Endothelial cell of umbilical vein (primary cell): Measurements from ENCODE around the gene PRELID3B. TPM values are rescaled to one million over a fixed set of nuclear protein-coding genes. Genes with fewer than 3 reads are reported as not detected.

Source experiments
- BruUV-seq: library from RNA; stranded (reverse); fragments of 400-500 nt; replicated peaks from 2 replicates; lab custom pipeline; 2021; lab: Mats Ljungman, UMichigan
- CTCF ChIA-PET: fragments of 300-600, 350-600 bp; sonication (Branson Sonifier 250); formaldehyde crosslinking; loops from one replicate; lab custom pipeline; 2021; ENCODE audit warnings: antibody characterized with exemption, inconsistent platforms; lab: Charles Lee
- POLR2A ChIA-PET: fragments of 300-600, 350-600 bp; sonication (Branson Sonifier 250); formaldehyde crosslinking; loops from one replicate; lab custom pipeline; 2021; ENCODE audit warnings: antibody characterized with exemption, inconsistent platforms; lab: Charles Lee
- DNase-seq: peaks from one replicate; pipeline ENCODE4 v3.0.0-alpha.2; 2011; ENCODE audit warnings: low read depth, low spot score
- FAIRE-seq: peaks from 2 replicates; lab custom pipeline; 2011; peaks lifted over from hg19 to GRCh38; lab: Jason Lieb, UNC
- H2AFZ ChIP-seq: 2 replicates; pipeline ENCODE4 v1.6.0; 2012; ENCODE audit warnings: low read depth, low read length, control low read depth, inconsistent platforms
- H3K27ac ChIP-seq: 2 replicates; pipeline ENCODE4 v1.5.1; 2011; ENCODE audit warnings: low read depth, mild to moderate bottlenecking, control low read depth, low read length, moderate library complexity; ENCODE audit not compliant: insufficient read depth
- H3K27me3 ChIP-seq, 2 experiments: 2 replicates each; pipeline versions ENCODE4 v1.6.0 to v1.6.1; 2011; ENCODE audit warnings: low read length in 2 of 2, mixed read lengths in 1 of 2; ENCODE audit not compliant: control insufficient read depth in 2 of 2, insufficient read depth in 2 of 2
- H3K36me3 ChIP-seq, 2 experiments: 2 replicates in 1 of 2; 3 replicates in 1 of 2; pipeline ENCODE4 v1.5.1; 2011; ENCODE audit warnings: low read length in 2 of 2, mild to moderate bottlenecking in 1 of 2, moderate library complexity in 1 of 2; ENCODE audit not compliant: control insufficient read depth in 2 of 2, insufficient read depth in 2 of 2; ENCODE audit errors: extremely low read depth in 1 of 2
- H3K4me1 ChIP-seq: 3 replicates; pipeline ENCODE4 v1.5.1; 2011; ENCODE audit warnings: mild to moderate bottlenecking, low read length; ENCODE audit not compliant: control insufficient read depth, insufficient read depth; ENCODE audit errors: extremely low read depth
- H3K4me2 ChIP-seq: 2 replicates; pipeline ENCODE4 v1.6.1; 2011; ENCODE audit warnings: low read length, control low read depth, mixed read lengths; ENCODE audit not compliant: insufficient read depth
- H3K4me3 ChIP-seq, 3 experiments: fragments of 200-600 bp in 1 of 3; sonication (generic), shearing (Covaris generic) in 1 of 3; replicated peaks in 1 of 3; 2 replicates each; pipeline ENCODE4 v1.5.1; 2011 to 2016; ENCODE audit warnings: control low read depth in 3 of 3, low read length in 3 of 3, mild to moderate bottlenecking in 2 of 3, inconsistent platforms in 1 of 3, low read depth in 1 of 3, moderate library complexity in 1 of 3; ENCODE audit not compliant: insufficient read depth in 1 of 3
- H3K79me2 ChIP-seq: 2 replicates; pipeline ENCODE4 v1.6.0; 2012; ENCODE audit warnings: low read length, inconsistent platforms; ENCODE audit not compliant: control insufficient read depth, insufficient read depth
- H3K9ac ChIP-seq: replicated peaks from 2 replicates; pipeline ENCODE3; 2011; ENCODE audit warnings: low read length, control low read depth; ENCODE audit not compliant: insufficient read depth; ENCODE audit errors: extremely low read depth
- H3K9me1 ChIP-seq: replicated peaks from 3 replicates; pipeline ENCODE4 v1.6.0; 2011; ENCODE audit warnings: mild to moderate bottlenecking, low read length; ENCODE audit not compliant: control insufficient read depth, insufficient read depth; ENCODE audit errors: extremely low read depth
- H3K9me3 ChIP-seq: replicated peaks from 2 replicates; pipeline ENCODE4 v1.5.1; 2012; ENCODE audit warnings: low read length, inconsistent platforms; ENCODE audit not compliant: control insufficient read depth, insufficient read depth
- H4K20me1 ChIP-seq: replicated peaks from 2 replicates; pipeline ENCODE3; 2011; ENCODE audit warnings: mild to moderate bottlenecking, low read length; ENCODE audit not compliant: control insufficient read depth, insufficient read depth; ENCODE audit errors: extremely low read depth
- CTCF ChIP-seq, 2 donors: IDR thresholded peaks; 1 replicate in 1 of 2; 2 replicates in 1 of 2; pipeline ENCODE4 v1.5.1; 2011; ENCODE audit warnings: low read length in 2 of 2, mild to moderate bottlenecking in 2 of 2, moderate library complexity in 2 of 2, control low read depth in 1 of 2, inconsistent platforms in 1 of 2, low read depth in 1 of 2; ENCODE audit not compliant: insufficient read depth in 1 of 2; ENCODE audit errors: extremely low read depth in 1 of 2
- EZH2 ChIP-seq: IDR thresholded peaks from 2 replicates; pipeline ENCODE4 v1.6.1; 2012; ENCODE audit warnings: borderline replicate concordance, low read depth, mild to moderate bottlenecking, moderate library complexity, low read length, inconsistent platforms; ENCODE audit not compliant: severe bottlenecking
- FOS ChIP-seq: IDR thresholded peaks from 2 replicates; pipeline ENCODE4 v1.6.1; 2011; ENCODE audit warnings: mild to moderate bottlenecking, low read length, moderate library complexity, borderline replicate concordance; ENCODE audit not compliant: insufficient read depth
- GATA2 ChIP-seq: IDR thresholded peaks from 2 replicates; pipeline ENCODE4 v1.7.0; 2011; ENCODE audit warnings: low read depth, mild to moderate bottlenecking, moderate library complexity, mixed read lengths, low read length; ENCODE audit not compliant: insufficient read length, insufficient read depth
- JUN ChIP-seq: IDR thresholded peaks from 2 replicates; pipeline ENCODE4 v1.6.1; 2011; ENCODE audit warnings: borderline replicate concordance, low read depth; ENCODE audit not compliant: insufficient read length, insufficient read depth
- MAX ChIP-seq: IDR thresholded peaks from 2 replicates; pipeline ENCODE4 v1.6.1; 2011; ENCODE audit not compliant: insufficient read depth, insufficient read length
- MYC ChIP-seq: IDR thresholded peaks from one replicate; pipeline ENCODE4 v1.6.1; 2011; ENCODE audit warnings: mild to moderate bottlenecking, low read depth, low read length
- POLR2A ChIP-seq: IDR thresholded peaks from 2 replicates; pipeline ENCODE4 v1.6.1; 2012; ENCODE audit warnings: low read depth, mild to moderate bottlenecking, control low read depth, low read length
- POLR2AphosphoS5 ChIP-seq: IDR thresholded peaks from 2 replicates; pipeline ENCODE4 v1.6.1; 2012; ENCODE audit warnings: low read depth, mild to moderate bottlenecking, control low read depth, low read length, moderate library complexity; ENCODE audit not compliant: insufficient read depth
- dilution Hi-C: fragments of 300-500 bp; cut with MboI; formaldehyde crosslinking; loops from one replicate; pipeline ENCODE4 v1.15.0; 2019; ENCODE audit warnings: low sequenced_read_pairs; ENCODE audit not compliant: extremely low pct_ligation_motif_present
- intact Hi-C: fragments of 100-400 bp; cut with micrococcal nuclease; formaldehyde crosslinking; loops from one replicate; pipeline ENCODE4 v1.10.0; 2022
- polyA plus RNA-seq, 4 experiments: library from polyadenylated mRNA; depleted of rRNA in 3 of 4; stranded (reverse) in 3 of 4; unstranded in 1 of 4; fragments of >200 nt; gene quantifications; 2 replicates each; pipeline versions ENCODE4 v1.2.1 to v1.2.3, GENCODE V29; 2011 to 2012; ENCODE audit warnings: missing spikeins in 1 of 4
- total RNA-seq: library from RNA; stranded (reverse); gene quantifications from 2 replicates; pipeline ENCODE4 v1.2.3, GENCODE V29; 2021

Gene PRELID3B
- total and polyA plus RNA-seq, 2 donors (not counting 3 experiments of a cell fraction or from before 2014, with no cell fraction given) = 14.9 to 57.2 TPM

- Histone ChIP-seq H3K9me3 (no peaks in the 10 kb centered on the region), H3K9me1 (no peaks in the 10 kb centered on the region), H3K4me3 (no peak overlapping the region), H2AFZ (no peak overlapping the region), H4K20me1 (no peaks in the 10 kb centered on the region), H3K4me1 (peaks cover 7% of the 10 kb centered on the region), H3K36me3 (no peaks in the 10 kb centered on the region), H3K27me3 (peaks cover 7 to 37% of the 10 kb centered on the region in 2 experiments), H3K27ac (no peak overlapping the region), H3K4me2 (no peak overlapping the region), H3K9ac (no peak overlapping the region), H3K79me2 (no peaks in the 10 kb centered on the region)
- no peak for FAIRE-seq
- ChIA-PET POLR2A (no interaction called here), CTCF (interaction anchor here (1.0 kb wide), 1 partner anchor 19 kb away, joined by 4 read pairs; no protein-coding TSS in a partner anchor)
- intact Hi-C loops = no loop called here
- no peak for DNase-seq
- TF ChIP-seq MYC (no peak), POLR2AphosphoS5 (no peak), POLR2A (no peak), FOS (no peak), JUN (no peak), GATA2 (no peak), EZH2 (no peak), CTCF (IDR thresholded peaks at IDR 0.05; ENCODE audit: extremely low read depth in 1 of 2, insufficient read depth in 1 of 2, low read depth in 1 of 2, low read length in 2 of 2) (no peak), MAX (no peak)
- dilution Hi-C loops = no loop called here
- BruUV-seq = no TSS peak
Measured at GRCh38 chr20:59068534-59068933, 25.9 kb upstream of the PRELID3B start.
